Neutrophil (primary cell): ENCODE data around the gene IRS1.

ENCODE experiments used
- H3K27ac ChIP-seq: fragments of 200-600 bp; sonication (generic); 2 replicates; pipeline ENCODE4 v1.5.1; 2016; ENCODE audit warnings: mild to moderate bottlenecking, moderate library complexity
- H3K27me3 ChIP-seq: fragments of 200-600 bp; sonication (generic); 2 replicates; pipeline ENCODE4 v1.6.0; 2016; ENCODE audit warnings: mild to moderate bottlenecking
- H3K36me3 ChIP-seq: fragments of 200-600 bp; sonication (generic); 2 replicates; pipeline ENCODE4 v1.5.1; 2017
- H3K4me1 ChIP-seq, 2 experiments: fragments of 200-600 bp in 1 of 2; sonication (generic) in 1 of 2; 1 replicate in 1 of 2; 2 replicates in 1 of 2; pipeline versions ENCODE4 v1.5.1 to v1.6.1; 2013 to 2016; ENCODE audit warnings: low read depth in 1 of 2, low read length in 1 of 2, mild to moderate bottlenecking in 1 of 2, moderate library complexity in 1 of 2; ENCODE audit not compliant: control insufficient read depth in 1 of 2, insufficient read depth in 1 of 2
- H3K4me3 ChIP-seq, 2 experiments: fragments of 200-600 bp in 1 of 2; sonication (generic) in 1 of 2; 1 replicate in 1 of 2; 2 replicates in 1 of 2; pipeline ENCODE4 v1.5.1; 2013 to 2016; ENCODE audit warnings: low read depth in 1 of 2, low read length in 1 of 2, mild to moderate bottlenecking in 1 of 2, moderate library complexity in 1 of 2
- H3K9me3 ChIP-seq: fragments of 200-600 bp; sonication (generic); 2 replicates; pipeline ENCODE4 v1.5.1; 2016
- CTCF ChIP-seq: fragments of 200-600 bp; sonication (generic); IDR thresholded peaks from 2 replicates; pipeline ENCODE4 v1.5.1; 2016; ENCODE audit warnings: antibody characterized with exemption

IRS1 gene

GRCh38 chr2:226794751-226795171 lies 4.9 kb downstream of the IRS1 start:
- H3K36me3 ChIP-seq = no peaks in the 10 kb centered on the region
- H3K27me3 ChIP-seq = peaks cover 90% of the 10 kb centered on the region
- TF ChIP-seq CTCF = no peak
- no peak overlapping the region for H3K4me3 ChIP-seq
- H3K4me1 ChIP-seq = peaks cover 11 to 17% of the 10 kb centered on the region in 2 experiments
- H3K27ac ChIP-seq = no peak overlapping the region
- H3K9me3 ChIP-seq = no peaks in the 10 kb centered on the region

DNA sequence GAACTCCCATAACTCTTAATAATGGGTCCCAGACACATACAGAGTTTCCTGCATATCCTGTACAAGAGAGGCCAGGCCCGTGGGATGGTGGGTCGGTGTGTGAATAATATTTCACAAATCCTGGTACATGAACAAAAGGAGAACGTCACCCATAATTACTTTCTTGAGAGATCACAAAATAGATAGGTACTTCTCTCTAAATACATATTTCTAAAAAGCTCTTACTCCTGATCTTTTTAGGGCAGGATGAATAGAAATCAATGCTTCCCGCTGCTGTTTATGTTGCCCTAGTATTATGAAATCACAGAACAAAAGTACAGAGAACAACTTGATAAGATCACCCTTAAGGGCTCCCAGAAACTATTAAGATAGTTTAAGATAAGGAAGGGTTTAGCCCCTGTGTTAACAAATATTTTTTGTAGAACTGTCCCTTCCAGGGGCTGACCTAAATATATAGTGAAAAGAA lies 5.4 kb downstream of the IRS1 start:
- Histone ChIP-seq H3K4me1 (peaks cover 9 to 13% of the 10 kb centered on the region in 2 experiments), H3K9me3 (no peaks in the 10 kb centered on the region), H3K36me3 (no peaks in the 10 kb centered on the region), H3K4me3 (no peak overlapping the region), H3K27me3 (peaks cover 90% of the 10 kb centered on the region), H3K27ac (no peak overlapping the region)
- TF ChIP-seq CTCF = no peak

DNA sequence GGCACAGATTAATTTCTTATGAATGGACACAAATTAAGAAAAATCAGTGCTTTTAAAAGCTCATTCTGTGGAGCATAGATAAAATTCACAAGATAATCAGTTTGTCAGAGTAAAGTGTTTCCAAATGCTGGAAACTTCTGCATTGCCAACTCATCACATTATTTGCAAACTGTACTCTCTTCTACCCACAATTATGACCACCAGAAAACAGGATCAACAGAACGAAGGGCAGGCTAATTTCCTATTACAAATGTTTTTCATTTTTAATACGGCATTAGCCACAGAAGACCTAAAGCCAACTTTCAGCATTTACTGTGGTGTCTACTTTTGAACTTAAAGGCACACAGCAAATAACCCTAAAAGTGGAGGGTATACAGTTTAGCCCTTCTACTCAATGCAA lies 6.0 kb downstream of the IRS1 start:
- no peak overlapping the region for H3K27ac ChIP-seq
- H3K9me3 ChIP-seq = no peaks in the 10 kb centered on the region
- H3K4me1 ChIP-seq = peaks cover 6 to 7% of the 10 kb centered on the region in 2 experiments
- no peaks in the 10 kb centered on the region for H3K36me3 ChIP-seq
- no peak for TF ChIP-seq CTCF
- peaks cover 90% of the 10 kb centered on the region for H3K27me3 ChIP-seq
- H3K4me3 ChIP-seq = no peak overlapping the region

DNA sequence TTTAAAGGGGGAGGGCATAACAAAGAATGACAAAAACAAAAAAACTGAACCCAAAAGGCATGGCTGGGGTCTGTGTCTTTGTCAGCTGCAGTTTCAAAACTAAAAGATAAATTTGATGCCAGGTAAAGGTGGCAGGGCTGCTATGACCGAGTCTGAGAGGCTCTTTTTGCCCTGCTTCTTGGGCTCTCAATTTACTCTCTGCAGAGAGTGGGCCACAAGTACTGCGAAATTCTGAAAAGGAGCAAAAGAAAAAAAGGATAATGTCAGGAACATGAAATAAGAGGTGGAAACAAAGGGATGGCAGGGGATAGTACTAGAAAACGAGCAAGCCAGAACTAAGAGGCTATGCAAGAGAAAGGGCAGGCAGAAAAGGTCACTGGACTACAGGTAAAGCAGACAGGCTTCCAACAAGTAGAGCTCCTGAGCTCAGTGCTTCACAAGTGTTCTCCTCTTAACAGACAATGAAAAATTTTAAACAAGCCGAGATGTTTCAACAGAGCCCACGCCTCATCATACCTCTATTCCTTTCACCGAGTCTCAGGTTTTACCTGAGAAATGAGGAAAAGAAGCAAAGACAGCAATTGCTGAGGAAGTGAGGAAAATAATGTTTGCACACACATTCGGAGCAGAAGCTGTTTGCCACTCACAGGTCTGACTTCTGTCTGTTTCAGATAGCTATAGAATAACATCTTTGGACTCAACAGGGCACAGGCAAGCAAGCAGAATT lies 7.3 kb downstream of the IRS1 start:
- Histone ChIP-seq H3K27ac (no peak overlapping the region), H3K4me3 (peak overlapping the region; percentile 68 to 70), H3K4me1 (peaks cover 3 to 6% of the 10 kb centered on the region in 2 experiments), H3K27me3 (peaks cover 89% of the 10 kb centered on the region), H3K9me3 (no peaks in the 10 kb centered on the region), H3K36me3 (no peaks in the 10 kb centered on the region)
- TF ChIP-seq CTCF = no peak

DNA sequence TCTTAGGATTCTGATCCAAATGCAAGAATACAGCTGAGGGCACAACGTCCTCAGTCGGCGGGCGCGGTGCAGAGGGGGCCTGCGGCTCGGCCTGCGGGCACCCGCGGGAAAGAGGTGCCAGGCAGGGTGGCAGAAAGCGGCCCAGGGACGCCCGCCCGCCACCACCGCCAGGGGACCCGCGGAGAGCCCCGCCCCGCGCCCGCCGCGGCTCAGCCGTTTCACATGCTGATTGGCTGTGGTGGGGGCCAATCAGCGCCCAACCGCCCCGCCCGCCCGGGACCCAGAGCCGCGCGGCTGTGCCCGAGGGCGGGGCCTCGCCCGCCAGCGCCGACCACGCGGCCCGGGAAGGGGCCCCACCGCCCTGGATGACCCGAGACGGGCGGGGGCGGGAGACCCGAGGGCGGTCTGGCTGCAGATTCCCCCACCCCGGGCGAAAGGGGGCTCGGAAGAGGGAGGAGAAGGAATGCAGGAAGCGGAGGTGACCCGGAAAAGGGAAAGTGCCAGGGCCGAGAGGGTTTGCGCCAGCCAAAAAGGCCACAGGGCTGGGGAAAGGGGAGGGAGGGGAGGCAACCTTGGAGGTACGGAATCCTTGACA lies 8.0 kb downstream of the IRS1 start:
- H3K27me3 ChIP-seq = peaks cover 83% of the 10 kb centered on the region
- peak overlapping the region; percentile 68 to 70 for H3K4me3 ChIP-seq
- peak; percentile 45 for TF ChIP-seq CTCF
- no peaks in the 10 kb centered on the region for H3K9me3 ChIP-seq
- H3K27ac ChIP-seq = no peak overlapping the region
- H3K36me3 ChIP-seq = no peaks in the 10 kb centered on the region
- peaks cover 3 to 6% of the 10 kb centered on the region in 2 experiments for H3K4me1 ChIP-seq
